Progenitor cell of endocrine pancreas (in vitro differentiated cells): Measurements from ENCODE around the gene LGALS3. TPM values are rescaled to one million over a fixed set of nuclear protein-coding genes. Genes with fewer than 3 reads are reported as not detected.

Experiments used
- DNase-seq: peaks from one replicate; pipeline ENCODE4 v3.0.0; 2021; ENCODE audit warnings: low spot score; ENCODE audit not compliant: unreplicated experiment
- H3K27ac Mint-ChIP-seq: 2 replicates; pipeline ENCODE4 v1.8.0; 2021; ENCODE audit warnings: mild to moderate bottlenecking, moderate library complexity, mixed read lengths
- H3K27me3 Mint-ChIP-seq: 2 replicates; pipeline ENCODE4 v1.8.0; 2021; ENCODE audit warnings: mixed read lengths
- H3K36me3 Mint-ChIP-seq: 2 replicates; pipeline ENCODE4 v1.8.0; 2022; ENCODE audit warnings: mixed read lengths; ENCODE audit not compliant: insufficient read depth
- H3K4me1 Mint-ChIP-seq: 2 replicates; pipeline ENCODE4 v1.8.0; 2021; ENCODE audit warnings: low read depth, mixed read lengths
- H3K4me3 Mint-ChIP-seq: 2 replicates; pipeline ENCODE4 v1.8.0; 2021; ENCODE audit warnings: low read depth, mild to moderate bottlenecking, moderate library complexity, mixed read lengths
- H3K9me3 Mint-ChIP-seq: 2 replicates; pipeline ENCODE4 v1.8.0; 2021; ENCODE audit warnings: low read depth, mixed read lengths
- CTCF ChIP-seq: fragments of 200-600 bp; sonication (generic); IDR thresholded peaks from one replicate; pipeline ENCODE4 v1.5.0; 2021; ENCODE audit warnings: antibody characterized with exemption, mild to moderate bottlenecking; ENCODE audit not compliant: unreplicated experiment
- total RNA-seq: library from RNA; stranded (reverse); gene quantifications from 2 replicates; pipeline ENCODE4 v1.2.1, GENCODE V29; 2021

LGALS3 gene
- total RNA-seq, 1 donor from 2014 or later: 27.0 TPM

GRCh38 chr14:55191203-55192053 lies 62.4 kb downstream of the LGALS3 start, which contains the start of gene DLGAP5:
DLGAP5 (minus strand) TSS chr14:55191585; CDS start chr14:55189179, 2,406 bp downstream.
- peak; percentile 78 for DNase-seq
- Mint-ChIP-seq H3K36me3 (no peaks in the 10 kb centered on the region), H3K27me3 (no peaks in the 10 kb centered on the region), H3K4me3 (peak within 1 kb of the TSS; percentile 98), H3K27ac (peak within 1 kb of the TSS; percentile 92), H3K9me3 (no peaks in the 10 kb centered on the region), H3K4me1 (peaks cover 21% of the 10 kb centered on the region)
- no peak for TF ChIP-seq CTCF

GRCh38 chr14:55192054-55192621 lies 63.1 kb downstream of the LGALS3 start:
- no peaks in the 10 kb centered on the region for H3K9me3 Mint-ChIP-seq
- peak overlapping the region; percentile 98 for H3K4me3 Mint-ChIP-seq
- no peaks in the 10 kb centered on the region for H3K27me3 Mint-ChIP-seq
- H3K36me3 Mint-ChIP-seq: no peaks in the 10 kb centered on the region
- peaks cover 21% of the 10 kb centered on the region for H3K4me1 Mint-ChIP-seq
- no peak for DNase-seq
- H3K27ac Mint-ChIP-seq: peak overlapping the region; percentile 6
- no peak for TF ChIP-seq CTCF

GRCh38 chr14:55194656-55195355 lies 65.8 kb downstream of the LGALS3 start:
- Mint-ChIP-seq H3K27me3 (no peaks in the 10 kb centered on the region), H3K4me3 (no peak overlapping the region), H3K9me3 (no peaks in the 10 kb centered on the region), H3K36me3 (no peaks in the 10 kb centered on the region), H3K27ac (no peak overlapping the region), H3K4me1 (peaks cover 13% of the 10 kb centered on the region)
- no peak for TF ChIP-seq CTCF
- DNase-seq: no peak

Other genes starting within 250 kb of the LGALS3 start
- gene GCH1, start 226.4 kb upstream of the LGALS3 start, total RNA-seq: 33.4 and 35.4 TPM in 2 replicates
- 30.9 and 31.4 TPM in 2 replicates for gene WDHD1, start 102.2 kb upstream of the LGALS3 start, total RNA-seq
- 23.7 and 25.0 TPM in 2 replicates for gene SOCS4, start 102.0 kb upstream of the LGALS3 start, total RNA-seq
- 139 and 140 TPM in 2 replicates for gene MAPK1IP1L, start 77.6 kb upstream of the LGALS3 start, total RNA-seq
- 31.2 and 32.9 TPM in 2 replicates for gene DLGAP5, start 62.3 kb downstream of the LGALS3 start, total RNA-seq
- 32.1 and 32.4 TPM in 2 replicates for gene FBXO34, start 142.2 kb downstream of the LGALS3 start, total RNA-seq